H1 (cell line): Measurements from ENCODE around the gene ZNF358. TPM values are rescaled to one million over a fixed set of nuclear protein-coding genes. Genes with fewer than 3 reads are reported as not detected.
A peak's percentile ranks its signal among the peaks of the same experiment; 100 is the strongest.

Experiments
- CTCF ChIA-PET: fragments of 300-600 bp; sonication (Branson Sonifier 250); formaldehyde crosslinking; loops from one replicate; lab custom pipeline; 2021; ENCODE audit not compliant: partially characterized antibody; lab: Charles Lee
- POLR2A ChIA-PET: fragments of 300-600 bp; sonication (Branson Sonifier 250); formaldehyde crosslinking; loops from one replicate; lab custom pipeline; 2021; ENCODE audit warnings: inconsistent platforms; ENCODE audit not compliant: partially characterized antibody; lab: Charles Lee
- DNase-seq, 2 experiments: peaks; one replicate each; pipeline versions ENCODE4 v3.0.0 to v3.0.0-alpha.2; 2010 to 2022; ENCODE audit warnings: low spot score in 2 of 2, low read depth in 1 of 2, mixed read lengths in 1 of 2
- FAIRE-seq: peaks from 2 replicates; lab custom pipeline; 2011; peaks lifted over from hg19 to GRCh38; lab: Jason Lieb, UNC
- H2AFZ ChIP-seq: 2 replicates; pipeline ENCODE4 v1.8.1; 2012; ENCODE audit warnings: low read length, inconsistent platforms
- H2AK5ac ChIP-seq: 2 replicates; pipeline ENCODE4 v1.6.1; 2013; ENCODE audit warnings: low read depth, low read length
- H2BK120ac ChIP-seq: replicated peaks from 2 replicates; pipeline ENCODE3; 2013; ENCODE audit warnings: low read depth, low read length, inconsistent platforms
- H2BK12ac ChIP-seq: 2 replicates; pipeline ENCODE4 v1.6.1; 2013; ENCODE audit warnings: low read depth, low read length
- H2BK15ac ChIP-seq: 2 replicates; pipeline ENCODE4 v1.6.1; 2013; ENCODE audit warnings: low read length
- H2BK20ac ChIP-seq: 2 replicates; pipeline ENCODE4 v1.6.1; 2013; ENCODE audit warnings: low read length
- H2BK5ac ChIP-seq: 2 replicates; pipeline ENCODE4 v1.6.1; 2013; ENCODE audit warnings: low read depth, low read length
- H3K14ac ChIP-seq: 2 replicates; pipeline ENCODE4 v1.6.1; 2013; ENCODE audit warnings: inconsistent platforms; ENCODE audit not compliant: insufficient read length
- H3K18ac ChIP-seq: 2 replicates; pipeline ENCODE4 v1.6.1; 2013; ENCODE audit warnings: low read length; ENCODE audit errors: extremely low read depth
- H3K23ac ChIP-seq: 2 replicates; pipeline ENCODE4 v1.6.1; 2013; ENCODE audit warnings: inconsistent platforms; ENCODE audit not compliant: insufficient read length
- H3K23me2 ChIP-seq: 2 replicates; pipeline ENCODE4 v1.6.1; 2013; ENCODE audit warnings: low read depth, low read length
- H3K27ac ChIP-seq: 2 replicates; pipeline ENCODE4 v1.6.1; 2011; ENCODE audit warnings: low read depth, low read length, inconsistent platforms
- H3K27me3 ChIP-seq, 4 experiments: replicated peaks in 1 of 4; 1 replicate in 1 of 4; 2 replicates in 3 of 4; pipeline versions ENCODE4 v1.6.1 to v1.8.1; 2011 to 2013; ENCODE audit warnings: low read length in 3 of 4, mild to moderate bottlenecking in 3 of 4, inconsistent platforms in 2 of 4, mixed read lengths in 2 of 4, moderate library complexity in 1 of 4; ENCODE audit not compliant: control insufficient read depth in 3 of 4, insufficient read depth in 3 of 4; ENCODE audit errors: extremely low read depth in 1 of 4
- H3K36me3 ChIP-seq, 4 experiments: 2 replicates each; pipeline versions ENCODE4 v1.6.1 to v1.8.1; 2011 to 2013; ENCODE audit warnings: mild to moderate bottlenecking in 4 of 4, low read length in 3 of 4, moderate library complexity in 2 of 4, control low read depth in 1 of 4, inconsistent platforms in 1 of 4; ENCODE audit not compliant: insufficient read depth in 4 of 4, control insufficient read depth in 2 of 4
- H3K4ac ChIP-seq: replicated peaks from 2 replicates; pipeline ENCODE3; 2013; ENCODE audit warnings: low read length, low read depth, mixed read lengths, inconsistent platforms; ENCODE audit not compliant: insufficient read length
- H3K4me1 ChIP-seq, 4 experiments: replicated peaks in 1 of 4; 1 replicate in 1 of 4; 2 replicates in 3 of 4; pipeline versions ENCODE4 v1.6.1 to v1.8.1; 2011 to 2013; ENCODE audit warnings: low read length in 3 of 4, inconsistent platforms in 2 of 4, mixed read lengths in 1 of 4; ENCODE audit not compliant: insufficient read depth in 4 of 4, control insufficient read depth in 3 of 4
- H3K4me2 ChIP-seq, 2 experiments: 2 replicates each; pipeline versions ENCODE4 v1.6.1 to v1.8.1; 2011 to 2013; ENCODE audit warnings: low read depth in 2 of 2, low read length in 2 of 2, control low read depth in 1 of 2, inconsistent platforms in 1 of 2, mild to moderate bottlenecking in 1 of 2; ENCODE audit not compliant: insufficient read depth in 1 of 2
- H3K4me3 ChIP-seq, 4 experiments: fragments of 200-600, 300-600 bp in 1 of 4; sonication (generic), shearing (Covaris generic), sonication (Bioruptor Twin) in 1 of 4; 2 replicates each; pipeline versions ENCODE4 v1.5.1 to v1.8.1; 2011 to 2016; ENCODE audit warnings: low read length in 4 of 4, low read depth in 3 of 4, control low read depth in 2 of 4, inconsistent platforms in 2 of 4, mild to moderate bottlenecking in 2 of 4, mixed read lengths in 1 of 4, moderate library complexity in 1 of 4; ENCODE audit not compliant: insufficient read depth in 2 of 4; ENCODE audit errors: extremely low read depth in 1 of 4
- H3K56ac ChIP-seq: replicated peaks from 2 replicates; pipeline ENCODE3; 2013; ENCODE audit warnings: low read depth, mild to moderate bottlenecking, mixed read lengths, low read length, inconsistent platforms; ENCODE audit not compliant: insufficient read length
- H3K79me1 ChIP-seq: 2 replicates; pipeline ENCODE4 v1.6.1; 2013; ENCODE audit warnings: low read depth, low read length, control low read depth
- H3K79me2 ChIP-seq, 2 experiments: 2 replicates each; pipeline versions ENCODE4 v1.6.1 to v1.8.1; 2012 to 2013; ENCODE audit warnings: low read length in 2 of 2, mild to moderate bottlenecking in 2 of 2, inconsistent platforms in 1 of 2; ENCODE audit not compliant: insufficient read depth in 2 of 2, control insufficient read depth in 1 of 2
- H3K9ac ChIP-seq, 4 experiments: replicated peaks in 1 of 4; 1 replicate in 1 of 4; 2 replicates in 3 of 4; pipeline versions ENCODE4 v1.6.1 to v1.8.1; 2011 to 2013; ENCODE audit warnings: low read depth in 3 of 4, low read length in 3 of 4, control low read depth in 2 of 4, mild to moderate bottlenecking in 2 of 4, moderate library complexity in 2 of 4, inconsistent platforms in 1 of 4; ENCODE audit errors: extremely low read depth in 1 of 4
- H3K9me3 ChIP-seq, 2 experiments: 2 replicates each; pipeline versions ENCODE4 v1.6.1 to v1.8.1; 2012 to 2013; ENCODE audit warnings: mild to moderate bottlenecking in 2 of 2, moderate library complexity in 2 of 2, control low read depth in 1 of 2, inconsistent platforms in 1 of 2, low read depth in 1 of 2, low read length in 1 of 2, mixed read lengths in 1 of 2; ENCODE audit not compliant: insufficient read depth in 2 of 2
- H4K20me1 ChIP-seq, 2 experiments: replicated peaks in 1 of 2; 2 replicates each; pipeline versions ENCODE3 to v1.8.1; 2011 to 2013; ENCODE audit warnings: inconsistent platforms in 2 of 2, low read length in 2 of 2, mild to moderate bottlenecking in 1 of 2; ENCODE audit not compliant: insufficient read depth in 2 of 2, control insufficient read depth in 1 of 2
- H4K5ac ChIP-seq: 2 replicates; pipeline ENCODE4 v1.6.1; 2013; ENCODE audit warnings: low read length, low read depth, mixed read lengths, inconsistent platforms; ENCODE audit not compliant: insufficient read length
- H4K8ac ChIP-seq: 2 replicates; pipeline ENCODE4 v1.8.0; 2013; ENCODE audit warnings: mild to moderate bottlenecking, moderate library complexity, low read length, inconsistent platforms; ENCODE audit not compliant: insufficient read depth; ENCODE audit errors: extremely low read depth
- H4K91ac ChIP-seq: replicated peaks from 2 replicates; pipeline ENCODE3; 2013; ENCODE audit warnings: low read length, mixed read lengths, inconsistent platforms; ENCODE audit not compliant: insufficient read length
- BACH1 ChIP-seq: IDR thresholded peaks from 2 replicates; pipeline ENCODE4 v1.6.1; 2012; ENCODE audit warnings: low read length, improper control_type of control experiment
- CREB1 ChIP-seq: IDR thresholded peaks from 2 replicates; pipeline ENCODE4 v1.6.1; 2012; ENCODE audit warnings: inconsistent platforms
- EGR1 ChIP-seq: IDR thresholded peaks from 2 replicates; pipeline ENCODE4 v1.6.1; 2011; ENCODE audit warnings: low read depth, low read length, borderline replicate concordance
- HDAC2 ChIP-seq, 2 experiments: fragments of 300-600 bp in 1 of 2; sonication (generic) in 1 of 2; IDR thresholded peaks; 2 replicates each; pipeline ENCODE4 v1.6.1; 2011 to 2012; ENCODE audit warnings: low read depth in 2 of 2, low read length in 2 of 2, mild to moderate bottlenecking in 2 of 2, moderate library complexity in 2 of 2, borderline replicate concordance in 1 of 2, inconsistent platforms in 1 of 2
- SAP30 ChIP-seq: fragments of 300-600 bp; sonication (generic); IDR thresholded peaks from 2 replicates; pipeline ENCODE4 v1.7.1; 2012; ENCODE audit warnings: low read length, moderate library complexity, mild to moderate bottlenecking, inconsistent platforms; ENCODE audit not compliant: insufficient read depth, insufficient replicate concordance
- SIN3A ChIP-seq, 2 experiments: IDR thresholded peaks in 1 of 2; conservative IDR thresholded peaks in 1 of 2; 2 replicates each; pipeline ENCODE4 v1.6.1; 2011 to 2012; ENCODE audit warnings: low read length in 2 of 2, improper control_type of control experiment in 1 of 2, low read depth in 1 of 2, mild to moderate bottlenecking in 1 of 2
- SP2 ChIP-seq: IDR thresholded peaks from 2 replicates; pipeline ENCODE4 v1.6.1; 2012; ENCODE audit warnings: mild to moderate bottlenecking, low read length, inconsistent platforms
- TAF7 ChIP-seq: optimal IDR thresholded peaks from 2 replicates; pipeline ENCODE3; 2011; ENCODE audit warnings: low read depth, mild to moderate bottlenecking, inconsistent platforms, low read length, moderate library complexity, borderline replicate concordance
- TBP ChIP-seq: IDR thresholded peaks from 2 replicates; pipeline ENCODE4 v1.6.1; 2011; ENCODE audit warnings: low read depth, low read length, improper control_type of control experiment
- YY1 ChIP-seq: IDR thresholded peaks from 2 replicates; pipeline ENCODE4 v1.6.1; 2011; ENCODE audit warnings: low read depth, mild to moderate bottlenecking, low read length
- ZNF274 ChIP-seq: IDR thresholded peaks from 2 replicates; pipeline ENCODE4 v1.7.0; 2012; ENCODE audit warnings: low read length, borderline replicate concordance; ENCODE audit errors: extremely low read depth
- WGBS, 2 experiments: shearing (Covaris generic) in 1 of 2; methylation state at CpG; one replicate each; pipeline versions ENCODE4 v1.1.6 to v1.1.7; 2013 to 2015; ENCODE audit warnings: low lambda C conversion rate in 2 of 2, mixed read lengths in 2 of 2, inconsistent platforms in 1 of 2, low coverage in 1 of 2, missing lambda C conversion rate in 1 of 2; ENCODE audit not compliant: insufficient replicate concordance in 2 of 2, insufficient coverage in 1 of 2, insufficient read length in 1 of 2; ENCODE audit errors: extremely low coverage in 1 of 2, missing lambda C conversion rate in 1 of 2; 5-methylcytosine and 5-hydroxymethylcytosine counted together
- polyA plus RNA-seq, 7 experiments: library from polyadenylated mRNA; depleted of rRNA in 3 of 7; stranded (reverse) in 5 of 7; unstranded in 2 of 7; fragments of >200 nt in 5 of 7; fragments of 200-250 nt in 2 of 7; gene quantifications; 1 replicate in 5 of 7; 2 replicates in 1 of 7; 4 replicates in 1 of 7; pipeline versions ENCODE4 v1.2.1 to v1.2.3, GENCODE V29; 2011 to 2013; ENCODE audit warnings: missing spikeins in 2 of 7, mixed read lengths in 2 of 7
- total RNA-seq: library from RNA; stranded (reverse); fragmentation: NEBNext Ultra II Directional; extraction: Animal tissue kit (Norgen Biotek cat#: 25700); gene quantifications from 2 replicates; pipeline ENCODE4 v1.2.1, GENCODE V29; 2021

ZNF358 gene
- total and polyA plus RNA-seq, 2 of the 8 experiments (the other 6 are each of a cell fraction or from before 2014, with no cell fraction given): 40.0 to 60.3 TPM

GRCh38 chr19:7562646-7563393 is 46.9 kb downstream of the ZNF358 start:
- Histone ChIP-seq H3K4me3 (no peak overlapping the region), H2BK5ac (no peak overlapping the region), H2BK12ac (no peak overlapping the region), H3K27ac (no peak overlapping the region), H3K36me3 (peaks cover 1 to 11% (median 8%) of the 10 kb centered on the region in 4 experiments; a peak in 7 of 8 replicates), H3K4me2 (no peak overlapping the region), H3K23ac (no peak overlapping the region), H3K14ac (no peak overlapping the region), H3K9ac (no peak overlapping the region), H2BK120ac (no peak overlapping the region), H2AK5ac (no peak overlapping the region), H3K27me3 (no peaks in the 10 kb centered on the region), H3K79me2 (no peaks in the 10 kb centered on the region), H3K79me1 (no peaks in the 10 kb centered on the region), H2AFZ (no peak overlapping the region), H3K23me2 (no peaks in the 10 kb centered on the region), H2BK15ac (no peak overlapping the region), H3K18ac (no peak overlapping the region), H3K4ac (no peak overlapping the region), H2BK20ac (no peak overlapping the region), H3K4me1 (no peaks in the 10 kb centered on the region), H3K56ac (no peak overlapping the region), H4K8ac (no peak overlapping the region), H3K9me3 (no peaks in the 10 kb centered on the region), H4K20me1 (peaks cover 0 to 6% of the 10 kb centered on the region in 2 experiments), H4K91ac (no peak overlapping the region), H4K5ac (no peak overlapping the region)
- ChIA-PET CTCF (interaction anchor here (0.9 to 2.1 kb wide), 3 partner anchors 10 to 79 kb away, joined by 3 to 7 read pairs (median 3); partner anchors contain the start of gene CAMSAP3), POLR2A (interaction anchor here (0.9 kb wide), 1 partner anchor 10 kb away, joined by 3 read pairs; no protein-coding TSS in a partner anchor)
- FAIRE-seq (no peak), DNase-seq (peak in 1 of 2 experiments; percentile 75)
- WGBS, 2 experiments: 68% methylated on average over 16 of the region's 16 CpGs; no CpG with 5 or more reads in 1 of the 2 experiments
- TF ChIP-seq SIN3A (conservative IDR thresholded peaks at IDR 0.05 in 1 of 2, IDR thresholded peaks at IDR 0.05 in 1 of 2; ENCODE audit: low read depth in 1 of 2, low read length in 2 of 2) (peak; percentile 99), SP2 (no peak), EGR1 (peak; percentile 38; the same call in 1 of the 2 replicates), ZNF274 (no peak), BACH1 (no peak), HDAC2 (IDR thresholded peaks at IDR 0.05; ENCODE audit: borderline replicate concordance in 1 of 2, low read depth in 2 of 2, low read length in 2 of 2) (peak; percentile 74 to 85; a peak in 2 of 4 replicates), TBP (no peak), SAP30 (peak; percentile 94), TAF7 (peak; percentile 72), CREB1 (peak; percentile 35; the same call in 1 of the 2 replicates), YY1 (no peak)
